ENCODE results near the gene MRGPRG. TPM values are rescaled to one million over a fixed set of nuclear protein-coding genes. Genes with fewer than 3 reads are reported as not detected.

MRGPRG gene
- total RNA-seq, 2 experiments from 2014 or later: not detected

GRCh38 chr11:3194016-3194816, 24.4 kb downstream of the MRGPRG start:
- CTCF ChIA-PET: no interaction called here
- no peaks in the 10 kb centered on the region for H3K9me3 Mint-ChIP-seq
- no peak overlapping the region for H3K27ac Mint-ChIP-seq
- DNase-seq (no peak), ATAC-seq (ENCODE audit: poor library complexity) (no peak)
- no peaks in the 10 kb centered on the region for H3K4me1 Mint-ChIP-seq (ENCODE audit: low read depth)
- Histone ChIP-seq H3K27me3 (ENCODE audit: control insufficient read depth in 1 of 2, insufficient read depth in 2 of 2, low read length in 2 of 2) (no peaks in the 10 kb centered on the region), H3K9me3 (ENCODE audit: control insufficient read depth in 1 of 2, insufficient read depth in 1 of 2, low read length in 2 of 2) (peaks cover 0 to 12% of the 10 kb centered on the region in 2 experiments), H3K36me3 (ENCODE audit: insufficient read depth, low read length) (no peaks in the 10 kb centered on the region), H3K4me3 (ENCODE audit: low read length) (no peak overlapping the region), H3K27ac (ENCODE audit: low read depth in 1 of 2, low read length in 2 of 2) (no peak overlapping the region), H3K4me1 (ENCODE audit: insufficient read depth, low read length) (no peaks in the 10 kb centered on the region)
- POLR2A ChIA-PET: no interaction called here
- H3K36me3 Mint-ChIP-seq (ENCODE audit: low read depth): no peaks in the 10 kb centered on the region
- intact Hi-C loops (cut with DNase I, micrococcal nuclease): no loop called here
- no peak for TF ChIP-seq CTCF (IDR thresholded peaks at IDR 0.05)
- no peak overlapping the region for H3K4me3 Mint-ChIP-seq
- H3K27me3 Mint-ChIP-seq: peaks cover 5% of the 10 kb centered on the region

GRCh38 chr11:3193373-3194015, 25.1 kb downstream of the MRGPRG start:
- Histone ChIP-seq H3K27me3 (ENCODE audit: control insufficient read depth in 1 of 2, insufficient read depth in 2 of 2, low read length in 2 of 2) (no peaks in the 10 kb centered on the region), H3K36me3 (ENCODE audit: insufficient read depth, low read length) (no peaks in the 10 kb centered on the region), H3K27ac (ENCODE audit: low read depth in 1 of 2, low read length in 2 of 2) (no peak overlapping the region), H3K9me3 (ENCODE audit: control insufficient read depth in 1 of 2, insufficient read depth in 1 of 2, low read length in 2 of 2) (peaks cover 0 to 12% of the 10 kb centered on the region in 2 experiments), H3K4me1 (ENCODE audit: insufficient read depth, low read length) (no peaks in the 10 kb centered on the region), H3K4me3 (ENCODE audit: low read length) (no peak overlapping the region)
- Mint-ChIP-seq H3K36me3 (ENCODE audit: low read depth) (no peaks in the 10 kb centered on the region), H3K9me3 (no peaks in the 10 kb centered on the region), H3K27me3 (peaks cover 2% of the 10 kb centered on the region), H3K4me1 (ENCODE audit: low read depth) (no peaks in the 10 kb centered on the region), H3K27ac (no peak overlapping the region), H3K4me3 (no peak overlapping the region)
- intact Hi-C loops (cut with DNase I, micrococcal nuclease): no loop called here
- ATAC-seq (ENCODE audit: poor library complexity) (no peak), DNase-seq (peak in 1 of 14 experiments; percentile 14)
- no peak for TF ChIP-seq CTCF (IDR thresholded peaks at IDR 0.05)
- ChIA-PET POLR2A (no interaction called here), CTCF (no interaction called here)

- peak in 1 of 14 experiments; percentile 25 for DNase-seq
- H3K36me3 Mint-ChIP-seq (ENCODE audit: low read depth): no peaks in the 10 kb centered on the region
- H3K4me1 Mint-ChIP-seq (ENCODE audit: low read depth): no peaks in the 10 kb centered on the region
- no peak for TF ChIP-seq CTCF (IDR thresholded peaks at IDR 0.05)
- no peak overlapping the region for H3K27ac ChIP-seq (ENCODE audit: low read depth in 1 of 2, low read length in 2 of 2)
- no peaks in the 10 kb centered on the region for H3K9me3 Mint-ChIP-seq
- peaks cover 0 to 12% of the 10 kb centered on the region in 2 experiments for H3K9me3 ChIP-seq (ENCODE audit: control insufficient read depth in 1 of 2, insufficient read depth in 1 of 2, low read length in 2 of 2)
- H3K4me3 Mint-ChIP-seq: no peak overlapping the region
- ChIA-PET POLR2A (no interaction called here), CTCF (interaction anchor here (0.5 kb wide), 1 partner anchor 532 kb away, joined by 3 read pairs; no protein-coding TSS in a partner anchor)
- H3K4me3 ChIP-seq (ENCODE audit: low read length): no peak overlapping the region
- no peak for ATAC-seq (ENCODE audit: poor library complexity)
- H3K36me3 ChIP-seq (ENCODE audit: insufficient read depth, low read length): no peaks in the 10 kb centered on the region
- intact Hi-C loops (cut with DNase I, micrococcal nuclease): no loop called here
- no peak overlapping the region for H3K27ac Mint-ChIP-seq
- no peaks in the 10 kb centered on the region for H3K27me3 ChIP-seq (ENCODE audit: control insufficient read depth in 1 of 2, insufficient read depth in 2 of 2, low read length in 2 of 2)
- peaks cover under 1% of the 10 kb centered on the region for H3K27me3 Mint-ChIP-seq
- H3K4me1 ChIP-seq (ENCODE audit: insufficient read depth, low read length): no peaks in the 10 kb centered on the region
These were observed 25.9 kb downstream of the MRGPRG start for GRCh38 chr11:3192511-3193372.

All from CD4-positive, alpha-beta T cell (primary cell).